HepG2 (cell line): ENCODE data around the gene AMZ1. TPM values are rescaled to one million over a fixed set of nuclear protein-coding genes. Genes with fewer than 3 reads are reported as not detected.

Source experiments
- ETV5 ChIP-seq: IDR thresholded peaks from 2 replicates; pipeline ENCODE4 v1.6.1; 2018; ENCODE audit warnings: missing biosample characterization, missing genetic modification reagents, inconsistent platforms, borderline replicate concordance
- HNRNPL ChIP-seq: fragments of 200-400 bp; formaldehyde crosslinking; IDR thresholded peaks from 2 replicates; pipeline ENCODE4 v1.6.1; 2017; ENCODE audit warnings: mild to moderate bottlenecking, low read depth, low read length
- KDM3A ChIP-seq: IDR thresholded peaks from 2 replicates; pipeline ENCODE4 v1.6.1; 2018; ENCODE audit warnings: low read depth, missing compliant biosample characterization
- MAZ ChIP-seq, 2 experiments: sonication (generic) in 1 of 2; formaldehyde crosslinking in 1 of 2; IDR thresholded peaks; 2 replicates each; pipeline versions ENCODE4 v1.5.0 to v1.6.1; 2012 to 2020; ENCODE audit warnings: low read depth in 2 of 2, mild to moderate bottlenecking in 2 of 2, borderline replicate concordance in 1 of 2, improper control_type of control experiment in 1 of 2, low read length in 1 of 2, missing genetic modification reagents in 1 of 2, moderate library complexity in 1 of 2
- NRL ChIP-seq: sonication (generic); formaldehyde crosslinking; IDR thresholded peaks from 2 replicates; pipeline ENCODE4 v1.5.0; 2020; ENCODE audit warnings: missing genetic modification reagents, mild to moderate bottlenecking, moderate library complexity, borderline replicate concordance
- TOPORS ChIP-seq: sonication (generic); formaldehyde crosslinking; IDR thresholded peaks from 2 replicates; pipeline ENCODE4 v1.8.0; 2023; ENCODE audit warnings: mild to moderate bottlenecking, missing genetic modification reagents
- TRIM24 ChIP-seq: sonication (generic); formaldehyde crosslinking; IDR thresholded peaks from 2 replicates; pipeline ENCODE4 v1.8.0; 2022; ENCODE audit warnings: mild to moderate bottlenecking, missing genetic modification reagents
- U2AF1 ChIP-seq: fragments of 200-400 bp; formaldehyde crosslinking; optimal IDR thresholded peaks from 2 replicates; pipeline ENCODE3; 2017; ENCODE audit warnings: mild to moderate bottlenecking, low read depth, low read length
- ZKSCAN8 ChIP-seq: IDR thresholded peaks from 2 replicates; pipeline ENCODE4 v1.6.1; 2016; ENCODE audit warnings: borderline replicate concordance, missing genetic modification reagents, missing compliant biosample characterization
- ZNF124 ChIP-seq: sonication (generic); formaldehyde crosslinking; IDR thresholded peaks from 2 replicates; pipeline ENCODE4 v1.4.0; 2020; ENCODE audit warnings: missing genetic modification reagents
- ZNF768 ChIP-seq: sonication (generic); formaldehyde crosslinking; IDR thresholded peaks from 2 replicates; pipeline ENCODE4 v1.4.0; 2020; ENCODE audit warnings: missing genetic modification reagents
- polyA plus RNA-seq, 8 experiments: library from polyadenylated mRNA; depleted of rRNA in 3 of 8; stranded (reverse) in 7 of 8; unstranded in 1 of 8; fragments of >200 nt; fragmentation: Illumina TruSeq in 4 of 8; extraction: Trizol in 4 of 8; gene quantifications; 2 replicates each; pipeline versions ENCODE4 v1.2.1 to v1.2.3, GENCODE V29; 2011 to 2016; ENCODE audit warnings: low read depth in 4 of 8, missing spikeins in 1 of 8, mixed read lengths in 1 of 8; ENCODE audit not compliant: insufficient read depth in 1 of 8
- total RNA-seq, 5 experiments: library from RNA; depleted of rRNA; stranded (reverse); fragments of >200 nt; fragmentation: Illumina TruSeq; extraction: Trizol; gene quantifications; 2 replicates each; pipeline ENCODE4 v1.2.3, GENCODE V29; 2016; ENCODE audit warnings: low read depth in 1 of 5
- TF ChIP-seq, protein P1 (sequence below): sonication (generic); formaldehyde crosslinking; IDR thresholded peaks from 2 replicates; pipeline ENCODE4 v1.4.0; 2020; ENCODE audit warnings: mild to moderate bottlenecking, missing genetic modification reagents, borderline replicate concordance
- TF ChIP-seq, protein P2 (sequence below): sonication (generic); formaldehyde crosslinking; IDR thresholded peaks from 2 replicates; pipeline ENCODE4 v1.5.0; 2020; ENCODE audit warnings: mild to moderate bottlenecking, missing genetic modification reagents
- TF ChIP-seq, protein P3 (sequence below): IDR thresholded peaks from 2 replicates; pipeline ENCODE4 v1.6.1; 2016; ENCODE audit warnings: missing compliant biosample characterization, missing genetic modification reagents, borderline replicate concordance
- TF ChIP-seq, protein P4 (sequence below): sonication (generic); formaldehyde crosslinking; IDR thresholded peaks from 2 replicates; pipeline ENCODE4 v1.4.0; 2020; ENCODE audit warnings: missing genetic modification reagents

Gene AMZ1
- total and polyA plus RNA-seq, 2 of the 13 experiments (the other 11 are each of a cell fraction or from before 2014, with no cell fraction given): 0.03 TPM; not detected in 1

DNA sequence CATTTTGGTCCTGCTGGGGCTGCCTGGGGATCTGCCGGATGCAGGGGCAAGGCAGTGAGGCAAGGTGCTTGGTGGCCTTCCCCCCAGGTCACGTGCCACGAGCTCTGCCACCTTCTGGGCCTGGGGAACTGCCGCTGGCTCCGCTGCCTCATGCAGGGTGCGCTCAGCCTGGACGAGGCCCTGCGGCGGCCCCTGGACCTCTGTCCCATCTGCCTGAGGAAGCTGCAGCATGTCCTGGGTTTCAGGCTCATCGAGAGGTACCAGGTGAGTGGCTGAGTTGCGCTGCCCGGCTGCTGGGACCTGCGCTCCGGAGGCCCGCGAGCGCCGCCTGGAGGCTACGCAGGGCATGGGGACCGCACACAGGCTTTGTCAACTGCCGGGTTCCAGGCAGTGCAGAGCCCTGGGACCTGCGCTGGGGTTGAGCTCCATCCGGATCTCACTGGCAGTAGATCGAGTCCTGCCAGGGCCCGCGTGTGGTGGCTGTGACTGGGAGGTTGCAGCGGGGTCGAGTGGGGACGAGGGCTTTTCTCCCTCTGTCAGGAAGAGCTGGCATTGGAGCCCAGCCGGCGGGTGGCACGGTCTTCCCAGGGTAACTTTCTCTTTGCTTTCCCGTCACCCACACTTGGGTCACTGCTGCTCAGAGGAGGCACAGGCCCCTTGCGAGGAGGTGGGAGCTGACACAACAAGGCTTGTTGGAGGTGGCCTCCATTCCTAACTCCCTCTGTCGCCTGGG, 21.7 kb downstream of the AMZ1 start (continued):
- TF ChIP-seq, protein P1, sequence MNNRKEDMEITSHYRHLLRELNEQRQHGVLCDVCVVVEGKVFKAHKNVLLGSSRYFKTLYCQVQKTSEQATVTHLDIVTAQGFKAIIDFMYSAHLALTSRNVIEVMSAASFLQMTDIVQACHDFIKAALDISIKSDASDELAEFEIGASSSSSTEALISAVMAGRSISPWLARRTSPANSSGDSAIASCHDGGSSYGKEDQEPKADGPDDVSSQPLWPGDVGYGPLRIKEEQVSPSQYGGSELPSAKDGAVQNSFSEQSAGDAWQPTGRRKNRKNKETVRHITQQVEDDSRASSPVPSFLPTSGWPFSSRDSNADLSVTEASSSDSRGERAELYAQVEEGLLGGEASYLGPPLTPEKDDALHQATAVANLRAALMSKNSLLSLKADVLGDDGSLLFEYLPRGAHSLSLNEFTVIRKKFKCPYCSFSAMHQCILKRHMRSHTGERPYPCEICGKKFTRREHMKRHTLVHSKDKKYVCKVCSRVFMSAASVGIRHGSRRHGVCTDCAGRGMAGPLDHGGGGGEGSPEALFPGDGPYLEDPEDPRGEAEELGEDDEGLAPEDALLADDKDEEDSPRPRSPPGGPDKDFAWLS (CRISPR knock-in tag): no peak
- 0 out of 2 replicates have a peak, but pooled peaks have one; percentile 4 for TF ChIP-seq ETV5 (CRISPR knock-in tag)
- peak; percentile 71 for TF ChIP-seq KDM3A (CRISPR knock-in tag)
- 0 out of 2 replicates have a peak, but pooled peaks have one; percentile 34 for TF ChIP-seq ZKSCAN8
- TF ChIP-seq ZNF124 (CRISPR knock-in tag): 0 out of 2 replicates have a peak, but pooled peaks have one; percentile 42
- TF ChIP-seq, protein P2, sequence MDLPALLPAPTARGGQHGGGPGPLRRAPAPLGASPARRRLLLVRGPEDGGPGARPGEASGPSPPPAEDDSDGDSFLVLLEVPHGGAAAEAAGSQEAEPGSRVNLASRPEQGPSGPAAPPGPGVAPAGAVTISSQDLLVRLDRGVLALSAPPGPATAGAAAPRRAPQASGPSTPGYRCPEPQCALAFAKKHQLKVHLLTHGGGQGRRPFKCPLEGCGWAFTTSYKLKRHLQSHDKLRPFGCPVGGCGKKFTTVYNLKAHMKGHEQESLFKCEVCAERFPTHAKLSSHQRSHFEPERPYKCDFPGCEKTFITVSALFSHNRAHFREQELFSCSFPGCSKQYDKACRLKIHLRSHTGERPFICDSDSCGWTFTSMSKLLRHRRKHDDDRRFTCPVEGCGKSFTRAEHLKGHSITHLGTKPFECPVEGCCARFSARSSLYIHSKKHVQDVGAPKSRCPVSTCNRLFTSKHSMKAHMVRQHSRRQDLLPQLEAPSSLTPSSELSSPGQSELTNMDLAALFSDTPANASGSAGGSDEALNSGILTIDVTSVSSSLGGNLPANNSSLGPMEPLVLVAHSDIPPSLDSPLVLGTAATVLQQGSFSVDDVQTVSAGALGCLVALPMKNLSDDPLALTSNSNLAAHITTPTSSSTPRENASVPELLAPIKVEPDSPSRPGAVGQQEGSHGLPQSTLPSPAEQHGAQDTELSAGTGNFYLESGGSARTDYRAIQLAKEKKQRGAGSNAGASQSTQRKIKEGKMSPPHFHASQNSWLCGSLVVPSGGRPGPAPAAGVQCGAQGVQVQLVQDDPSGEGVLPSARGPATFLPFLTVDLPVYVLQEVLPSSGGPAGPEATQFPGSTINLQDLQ (CRISPR knock-in tag): 0 out of 2 replicates have a peak, but pooled peaks have one; percentile 15
- TF ChIP-seq, protein P3, sequence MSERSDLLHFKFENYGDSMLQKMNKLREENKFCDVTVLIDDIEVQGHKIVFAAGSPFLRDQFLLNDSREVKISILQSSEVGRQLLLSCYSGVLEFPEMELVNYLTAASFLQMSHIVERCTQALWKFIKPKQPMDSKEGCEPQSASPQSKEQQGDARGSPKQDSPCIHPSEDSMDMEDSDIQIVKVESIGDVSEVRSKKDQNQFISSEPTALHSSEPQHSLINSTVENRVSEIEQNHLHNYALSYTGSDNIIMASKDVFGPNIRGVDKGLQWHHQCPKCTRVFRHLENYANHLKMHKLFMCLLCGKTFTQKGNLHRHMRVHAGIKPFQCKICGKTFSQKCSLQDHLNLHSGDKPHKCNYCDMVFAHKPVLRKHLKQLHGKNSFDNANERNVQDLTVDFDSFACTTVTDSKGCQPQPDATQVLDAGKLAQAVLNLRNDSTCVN: 0 out of 2 replicates have a peak, but pooled peaks have one; percentile 63
- TF ChIP-seq U2AF1: no peak
- peak; percentile 21; the same call in 1 of the 2 replicates for TF ChIP-seq NRL
- peak; percentile 21; the same call in 1 of the 2 replicates for TF ChIP-seq TOPORS (CRISPR knock-in tag)
- TF ChIP-seq, protein P4, sequence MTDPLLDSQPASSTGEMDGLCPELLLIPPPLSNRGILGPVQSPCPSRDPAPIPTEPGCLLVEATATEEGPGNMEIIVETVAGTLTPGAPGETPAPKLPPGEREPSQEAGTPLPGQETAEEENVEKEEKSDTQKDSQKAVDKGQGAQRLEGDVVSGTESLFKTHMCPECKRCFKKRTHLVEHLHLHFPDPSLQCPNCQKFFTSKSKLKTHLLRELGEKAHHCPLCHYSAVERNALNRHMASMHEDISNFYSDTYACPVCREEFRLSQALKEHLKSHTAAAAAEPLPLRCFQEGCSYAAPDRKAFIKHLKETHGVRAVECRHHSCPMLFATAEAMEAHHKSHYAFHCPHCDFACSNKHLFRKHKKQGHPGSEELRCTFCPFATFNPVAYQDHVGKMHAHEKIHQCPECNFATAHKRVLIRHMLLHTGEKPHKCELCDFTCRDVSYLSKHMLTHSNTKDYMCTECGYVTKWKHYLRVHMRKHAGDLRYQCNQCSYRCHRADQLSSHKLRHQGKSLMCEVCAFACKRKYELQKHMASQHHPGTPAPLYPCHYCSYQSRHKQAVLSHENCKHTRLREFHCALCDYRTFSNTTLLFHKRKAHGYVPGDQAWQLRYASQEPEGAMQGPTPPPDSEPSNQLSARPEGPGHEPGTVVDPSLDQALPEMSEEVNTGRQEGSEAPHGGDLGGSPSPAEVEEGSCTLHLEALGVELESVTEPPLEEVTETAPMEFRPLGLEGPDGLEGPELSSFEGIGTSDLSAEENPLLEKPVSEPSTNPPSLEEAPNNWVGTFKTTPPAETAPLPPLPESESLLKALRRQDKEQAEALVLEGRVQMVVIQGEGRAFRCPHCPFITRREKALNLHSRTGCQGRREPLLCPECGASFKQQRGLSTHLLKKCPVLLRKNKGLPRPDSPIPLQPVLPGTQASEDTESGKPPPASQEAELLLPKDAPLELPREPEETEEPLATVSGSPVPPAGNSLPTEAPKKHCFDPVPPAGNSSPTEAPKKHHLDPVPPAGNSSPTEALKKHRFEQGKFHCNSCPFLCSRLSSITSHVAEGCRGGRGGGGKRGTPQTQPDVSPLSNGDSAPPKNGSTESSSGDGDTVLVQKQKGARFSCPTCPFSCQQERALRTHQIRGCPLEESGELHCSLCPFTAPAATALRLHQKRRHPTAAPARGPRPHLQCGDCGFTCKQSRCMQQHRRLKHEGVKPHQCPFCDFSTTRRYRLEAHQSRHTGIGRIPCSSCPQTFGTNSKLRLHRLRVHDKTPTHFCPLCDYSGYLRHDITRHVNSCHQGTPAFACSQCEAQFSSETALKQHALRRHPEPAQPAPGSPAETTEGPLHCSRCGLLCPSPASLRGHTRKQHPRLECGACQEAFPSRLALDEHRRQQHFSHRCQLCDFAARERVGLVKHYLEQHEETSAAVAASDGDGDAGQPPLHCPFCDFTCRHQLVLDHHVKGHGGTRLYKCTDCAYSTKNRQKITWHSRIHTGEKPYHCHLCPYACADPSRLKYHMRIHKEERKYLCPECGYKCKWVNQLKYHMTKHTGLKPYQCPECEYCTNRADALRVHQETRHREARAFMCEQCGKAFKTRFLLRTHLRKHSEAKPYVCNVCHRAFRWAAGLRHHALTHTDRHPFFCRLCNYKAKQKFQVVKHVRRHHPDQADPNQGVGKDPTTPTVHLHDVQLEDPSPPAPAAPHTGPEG (CRISPR knock-in tag): no peak
- no peak for TF ChIP-seq MAZ (IDR thresholded peaks at IDR 0.05; ENCODE audit: borderline replicate concordance, low read depth, low read length)
- 0 out of 2 replicates have a peak, but pooled peaks have one; percentile 39 for TF ChIP-seq MAZ (CRISPR knock-in tag; IDR thresholded peaks at IDR 0.05; ENCODE audit: low read depth)
- peak; percentile 58; the same call in 1 of the 2 replicates for TF ChIP-seq HNRNPL
- TF ChIP-seq ZNF768: peak; percentile 64; the same call in 1 of the 2 replicates
- no peak for TF ChIP-seq TRIM24 (CRISPR knock-in tag)
